GM12801 (cell line): ENCODE results near the gene LRRC72.

Experiments
- CTCF ChIP-seq: IDR thresholded peaks from one replicate; pipeline ENCODE4 v1.5.1; 2011; ENCODE audit warnings: control low read depth; ENCODE audit not compliant: insufficient read length; ENCODE audit errors: extremely low read depth

Gene LRRC72

GRCh38 chr7:16526742-16527540 is at the start of gene LRRC72:
Gene LRRC72, plus strand, starts transcription at chr7:16526825. Its CDS starts 128 bp downstream, at chr7:16526953.
- TF ChIP-seq CTCF = no peak

GRCh38 chr7:16479161-16479560 is 47.5 kb upstream of the LRRC72 start:
- TF ChIP-seq CTCF = no peak

GRCh38 chr7:16479591-16479990 is 47.0 kb upstream of the LRRC72 start:
- no peak for TF ChIP-seq CTCF

GRCh38 chr7:16484453-16485158 is 42.0 kb upstream of the LRRC72 start:
- TF ChIP-seq CTCF = no peak

- no peak for TF ChIP-seq CTCF
These were observed 35.5 kb upstream of the LRRC72 start for GRCh38 chr7:16491148-16491547.

GRCh38 chr7:16492513-16493062 is 34.0 kb upstream of the LRRC72 start:
- no peak for TF ChIP-seq CTCF

- TF ChIP-seq CTCF = no peak
These were observed 33.4 kb upstream of the LRRC72 start for GRCh38 chr7:16493266-16493665.
